ENCODE data around the gene ZNF527.

DNA sequence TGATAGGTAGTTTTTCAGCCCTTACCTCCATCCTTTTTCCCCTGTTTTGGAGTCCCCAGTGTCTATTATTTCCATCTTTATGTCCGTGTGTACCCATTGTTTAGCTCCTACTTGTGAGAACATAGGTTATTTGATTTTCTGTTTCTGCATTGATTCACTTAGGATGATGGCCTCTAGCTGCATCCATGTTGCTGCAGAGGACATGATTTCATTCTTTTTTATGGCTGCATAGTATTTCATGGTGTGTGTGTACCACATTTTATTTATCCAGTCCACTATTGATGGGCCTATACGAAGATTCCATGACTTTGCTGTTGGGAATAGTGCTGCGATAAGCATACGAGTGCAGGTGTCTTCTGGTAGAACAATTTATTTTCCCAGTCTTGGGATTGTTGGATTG is 15.0 kb upstream of the ZNF527 start:
- TF ChIP-seq EZH2 (IDR thresholded peaks at IDR 0.05; ENCODE audit: borderline replicate concordance, low read depth, low read length, severe bottlenecking) = no peak
- TF ChIP-seq, protein P1, sequence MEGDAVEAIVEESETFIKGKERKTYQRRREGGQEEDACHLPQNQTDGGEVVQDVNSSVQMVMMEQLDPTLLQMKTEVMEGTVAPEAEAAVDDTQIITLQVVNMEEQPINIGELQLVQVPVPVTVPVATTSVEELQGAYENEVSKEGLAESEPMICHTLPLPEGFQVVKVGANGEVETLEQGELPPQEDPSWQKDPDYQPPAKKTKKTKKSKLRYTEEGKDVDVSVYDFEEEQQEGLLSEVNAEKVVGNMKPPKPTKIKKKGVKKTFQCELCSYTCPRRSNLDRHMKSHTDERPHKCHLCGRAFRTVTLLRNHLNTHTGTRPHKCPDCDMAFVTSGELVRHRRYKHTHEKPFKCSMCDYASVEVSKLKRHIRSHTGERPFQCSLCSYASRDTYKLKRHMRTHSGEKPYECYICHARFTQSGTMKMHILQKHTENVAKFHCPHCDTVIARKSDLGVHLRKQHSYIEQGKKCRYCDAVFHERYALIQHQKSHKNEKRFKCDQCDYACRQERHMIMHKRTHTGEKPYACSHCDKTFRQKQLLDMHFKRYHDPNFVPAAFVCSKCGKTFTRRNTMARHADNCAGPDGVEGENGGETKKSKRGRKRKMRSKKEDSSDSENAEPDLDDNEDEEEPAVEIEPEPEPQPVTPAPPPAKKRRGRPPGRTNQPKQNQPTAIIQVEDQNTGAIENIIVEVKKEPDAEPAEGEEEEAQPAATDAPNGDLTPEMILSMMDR (IDR thresholded peaks at IDR 0.05; ENCODE audit: borderline replicate concordance, extremely low read depth, low read length, poor library complexity, severe bottlenecking) = no peak

Measured in DND-41 (cell line).